Measurements from ENCODE around the gene MUC13. TPM values are rescaled to one million over a fixed set of nuclear protein-coding genes. Genes with fewer than 3 reads are reported as not detected.

Gene MUC13
- total RNA-seq, 1 donor, result not detected

GRCh38 chr3:124976383-124976782 lies 41.8 kb upstream of the MUC13 start:
- Histone ChIP-seq H3K36me3 (ENCODE audit: insufficient read depth, low read length) (peaks cover 82% of the 10 kb centered on the region), H3K4me1 (ENCODE audit: insufficient read depth, low read length) (no peaks in the 10 kb centered on the region), H3K4me3 (ENCODE audit: insufficient read depth, low read length) (no peak overlapping the region), H2AFZ (ENCODE audit: low read length) (no peak overlapping the region), H3K9me3 (ENCODE audit: low read depth, low read length) (no peaks in the 10 kb centered on the region), H3K4me2 (ENCODE audit: insufficient read depth, low read length) (no peak overlapping the region), H3K79me2 (ENCODE audit: insufficient read depth, low read length) (no peaks in the 10 kb centered on the region), H4K20me1 (ENCODE audit: insufficient read depth, low read length) (peaks cover 3% of the 10 kb centered on the region), H3K27me3 (ENCODE audit: insufficient read depth, low read length) (no peaks in the 10 kb centered on the region), H3K27ac (ENCODE audit: low read depth, low read length) (no peak overlapping the region)
- DNase-seq (ENCODE audit: insufficient read length, low spot score, missing footprints), result no peak
- no peak for TF ChIP-seq CTCF (IDR thresholded peaks at IDR 0.05; ENCODE audit: extremely low read depth, low read depth, low read length)

GRCh38 chr3:124974691-124975090 lies 40.1 kb upstream of the MUC13 start:
- TF ChIP-seq CTCF (IDR thresholded peaks at IDR 0.05; ENCODE audit: extremely low read depth, low read depth, low read length), result no peak
- Histone ChIP-seq H4K20me1 (ENCODE audit: insufficient read depth, low read length) (peaks cover 5% of the 10 kb centered on the region), H3K27ac (ENCODE audit: low read depth, low read length) (no peak overlapping the region), H2AFZ (ENCODE audit: low read length) (no peak overlapping the region), H3K4me1 (ENCODE audit: insufficient read depth, low read length) (no peaks in the 10 kb centered on the region), H3K4me3 (ENCODE audit: insufficient read depth, low read length) (no peak overlapping the region), H3K27me3 (ENCODE audit: insufficient read depth, low read length) (no peaks in the 10 kb centered on the region), H3K9me3 (ENCODE audit: low read depth, low read length) (no peaks in the 10 kb centered on the region), H3K79me2 (ENCODE audit: insufficient read depth, low read length) (no peaks in the 10 kb centered on the region), H3K36me3 (ENCODE audit: insufficient read depth, low read length) (peaks cover 83% of the 10 kb centered on the region), H3K4me2 (ENCODE audit: insufficient read depth, low read length) (no peak overlapping the region)
- no peak for DNase-seq (ENCODE audit: insufficient read length, low spot score, missing footprints)

GRCh38 chr3:124973290-124973689 lies 38.7 kb upstream of the MUC13 start:
- DNase-seq (ENCODE audit: insufficient read length, low spot score, missing footprints), result no peak
- no peak overlapping the region for H3K27ac ChIP-seq (ENCODE audit: low read depth, low read length)
- H3K4me2 ChIP-seq (ENCODE audit: insufficient read depth, low read length), result no peak overlapping the region
- H3K79me2 ChIP-seq (ENCODE audit: insufficient read depth, low read length), result no peaks in the 10 kb centered on the region
- H3K36me3 ChIP-seq (ENCODE audit: insufficient read depth, low read length), result peaks cover 90% of the 10 kb centered on the region
- peaks cover 5% of the 10 kb centered on the region for H4K20me1 ChIP-seq (ENCODE audit: insufficient read depth, low read length)
- no peak overlapping the region for H2AFZ ChIP-seq (ENCODE audit: low read length)
- H3K27me3 ChIP-seq (ENCODE audit: insufficient read depth, low read length), result no peaks in the 10 kb centered on the region
- TF ChIP-seq CTCF (IDR thresholded peaks at IDR 0.05; ENCODE audit: extremely low read depth, low read depth, low read length), result no peak
- H3K4me3 ChIP-seq (ENCODE audit: insufficient read depth, low read length), result no peak overlapping the region
- no peaks in the 10 kb centered on the region for H3K9me3 ChIP-seq (ENCODE audit: low read depth, low read length)
- no peaks in the 10 kb centered on the region for H3K4me1 ChIP-seq (ENCODE audit: insufficient read depth, low read length)

GRCh38 chr3:124972457-124972856 lies 37.9 kb upstream of the MUC13 start:
- H3K9me3 ChIP-seq (ENCODE audit: low read depth, low read length), result no peaks in the 10 kb centered on the region
- no peak overlapping the region for H3K27ac ChIP-seq (ENCODE audit: low read depth, low read length)
- H3K4me1 ChIP-seq (ENCODE audit: insufficient read depth, low read length), result no peaks in the 10 kb centered on the region
- no peak for DNase-seq (ENCODE audit: insufficient read length, low spot score, missing footprints)
- H4K20me1 ChIP-seq (ENCODE audit: insufficient read depth, low read length), result peaks cover 5% of the 10 kb centered on the region
- no peaks in the 10 kb centered on the region for H3K79me2 ChIP-seq (ENCODE audit: insufficient read depth, low read length)
- no peaks in the 10 kb centered on the region for H3K27me3 ChIP-seq (ENCODE audit: insufficient read depth, low read length)
- TF ChIP-seq CTCF (IDR thresholded peaks at IDR 0.05; ENCODE audit: extremely low read depth, low read depth, low read length), result no peak
- H3K4me2 ChIP-seq (ENCODE audit: insufficient read depth, low read length), result no peak overlapping the region
- no peak overlapping the region for H3K4me3 ChIP-seq (ENCODE audit: insufficient read depth, low read length)
- H3K36me3 ChIP-seq (ENCODE audit: insufficient read depth, low read length), result peaks cover 92% of the 10 kb centered on the region
- H2AFZ ChIP-seq (ENCODE audit: low read length), result no peak overlapping the region
